SK-N-SH (cell line): ENCODE measurements around the gene THY1.

ENCODE experiments used
- CTCF ChIP-seq: fragments of 200-600 bp; sonication (generic); IDR thresholded peaks from 2 replicates; pipeline ENCODE4 v1.6.1; 2017; ENCODE audit warnings: antibody characterized with exemption, mild to moderate bottlenecking, moderate library complexity
- RFX5 ChIP-seq: IDR thresholded peaks from 2 replicates; pipeline ENCODE4 v1.6.1; 2012; ENCODE audit warnings: mild to moderate bottlenecking, improper control_type of control experiment, low read length

- TF ChIP-seq CTCF (no peak), RFX5 (no peak)
Measured at GRCh38 chr11:119369132-119369925, 53.6 kb downstream of the THY1 start.
